Fibroblast of villous mesenchyme (primary cell): ENCODE results near the gene RBMX. TPM values are rescaled to one million over a fixed set of nuclear protein-coding genes. Genes with fewer than 3 reads are reported as not detected.
A peak's percentile ranks its signal among the peaks of the same experiment; 100 is the strongest.

Experiments
- DNase-seq: peaks from one replicate; pipeline ENCODE4 v3.0.0-alpha.2; 2010; ENCODE audit warnings: low read depth
- H3K4me3 ChIP-seq: 2 replicates; pipeline ENCODE4 v1.5.1; 2011; ENCODE audit warnings: low read depth, mild to moderate bottlenecking, low read length
- CTCF ChIP-seq: IDR thresholded peaks from 2 replicates; pipeline ENCODE4 v1.5.1; 2012; ENCODE audit warnings: low read depth, mild to moderate bottlenecking, low read length; ENCODE audit not compliant: insufficient read depth
- small RNA-seq: library from RNA; depleted of rRNA; stranded (forward); fragments of <200 nt; gene quantifications from one replicate; pipeline ENCODE3, GENCODE V24; 2012
- total RNA-seq: library from RNA; depleted of rRNA; stranded (reverse); fragments of >200 nt; gene quantifications from 2 replicates; pipeline ENCODE4 v1.2.3, GENCODE V29; 2012

The RBMX gene
- total RNA-seq, 1 donor, result 209 TPM

- H3K4me3 ChIP-seq, result no peak overlapping the region
- no peak for TF ChIP-seq CTCF
- no peak for DNase-seq
Measured at GRCh38 chrX:136829413-136829812, 51.1 kb downstream of the RBMX start.

- TF ChIP-seq CTCF, result no peak
- no peak for DNase-seq
- H3K4me3 ChIP-seq, result no peak overlapping the region
Measured at GRCh38 chrX:136828830-136829229, 51.7 kb downstream of the RBMX start.

- peak; percentile 60 for DNase-seq
- H3K4me3 ChIP-seq, result no peak overlapping the region
- no peak for TF ChIP-seq CTCF
Measured at GRCh38 chrX:136827026-136827425, 53.5 kb downstream of the RBMX start.

GRCh38 chrX:136825771-136826170, 54.8 kb downstream of the RBMX start:
- no peak for DNase-seq
- TF ChIP-seq CTCF, result no peak
- no peak overlapping the region for H3K4me3 ChIP-seq

Small RNAs within 50 kb of the gene (small RNA-seq; reads per million reads assigned to genes)
- gene SNORD61, result not detected

Other genes starting within 250 kb of the RBMX start
- not detected in 2 replicates for gene CD40LG, start 232.6 kb downstream of the RBMX start, total RNA-seq
- 7.7 and 12.5 TPM in 2 replicates for gene ARHGEF6, start 99.8 kb downstream of the RBMX start, total RNA-seq
- not detected in 2 replicates for gene GPR101, start 153.3 kb upstream of the RBMX start, total RNA-seq